ENCODE measurements around the gene PHC2.

PHC2 gene

GRCh38 chr1:33454646-33455282 lies 23.9 kb upstream of the PHC2 start:
- ChIA-PET POLR2A (interaction anchor here (1.0 kb wide), 1 partner anchor 23 kb away, joined by 3 read pairs; no protein-coding TSS in a partner anchor), CTCF (interaction anchor here (0.6 to 2.9 kb wide), 17 partner anchors 10 to 997 kb away, joined by 3 to 30 read pairs (median 6); partner anchors contain the start of genes A3GALT2 and ZSCAN20)
- H3K27ac ChIP-seq (ENCODE audit: extremely low read depth, low read depth, low read length): no peak overlapping the region
- peak; percentile 54 for TF ChIP-seq ZIC2 (tag by site-specific recombination; IDR thresholded peaks at IDR 0.05)
- TF ChIP-seq, protein P1, sequence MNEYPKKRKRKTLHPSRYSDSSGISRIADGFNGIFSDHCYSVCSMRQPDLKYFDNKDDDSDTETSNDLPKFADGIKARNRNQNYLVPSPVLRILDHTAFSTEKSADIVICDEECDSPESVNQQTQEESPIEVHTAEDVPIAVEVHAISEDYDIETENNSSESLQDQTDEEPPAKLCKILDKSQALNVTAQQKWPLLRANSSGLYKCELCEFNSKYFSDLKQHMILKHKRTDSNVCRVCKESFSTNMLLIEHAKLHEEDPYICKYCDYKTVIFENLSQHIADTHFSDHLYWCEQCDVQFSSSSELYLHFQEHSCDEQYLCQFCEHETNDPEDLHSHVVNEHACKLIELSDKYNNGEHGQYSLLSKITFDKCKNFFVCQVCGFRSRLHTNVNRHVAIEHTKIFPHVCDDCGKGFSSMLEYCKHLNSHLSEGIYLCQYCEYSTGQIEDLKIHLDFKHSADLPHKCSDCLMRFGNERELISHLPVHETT (tag by site-specific recombination; IDR thresholded peaks at IDR 0.05): no peak
- H3K9me3 ChIP-seq (ENCODE audit: control insufficient read depth, insufficient read depth, low read depth, low read length): no peaks in the 10 kb centered on the region
- H3K4me1 ChIP-seq (ENCODE audit: control insufficient read depth, insufficient read depth, low read length): no peaks in the 10 kb centered on the region
- no peak overlapping the region for H3K4me3 ChIP-seq (ENCODE audit: low read depth, low read length)
- no peaks in the 10 kb centered on the region for H3K36me3 ChIP-seq (ENCODE audit: control insufficient read depth in 2 of 2, insufficient read depth in 1 of 2, low read length in 2 of 2)

DNA sequence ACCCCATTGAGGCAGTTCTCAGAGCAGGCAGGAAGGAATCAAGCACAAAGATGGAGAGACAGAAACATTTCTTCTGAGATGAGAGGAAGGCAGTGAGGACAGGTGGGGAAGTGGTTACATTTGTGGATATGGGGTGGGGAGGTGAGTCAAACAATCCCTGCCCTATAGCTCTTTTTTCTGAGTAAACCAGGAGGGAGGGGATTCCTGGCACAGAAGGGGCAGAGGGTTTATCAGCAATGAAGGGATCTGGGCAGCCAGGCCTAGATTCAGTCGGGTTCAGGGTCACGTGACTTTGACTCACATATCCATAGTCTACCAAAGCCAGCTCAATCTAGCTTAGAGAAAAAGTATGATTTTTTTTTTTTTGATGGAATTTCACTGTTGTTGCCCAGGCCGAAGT lies 15.7 kb upstream of the PHC2 start:
- Histone ChIP-seq H3K36me3 (ENCODE audit: control insufficient read depth in 2 of 2, insufficient read depth in 1 of 2, low read length in 2 of 2) (no peaks in the 10 kb centered on the region), H3K4me3 (ENCODE audit: low read depth, low read length) (no peak overlapping the region), H3K9me3 (ENCODE audit: control insufficient read depth, insufficient read depth, low read depth, low read length) (no peaks in the 10 kb centered on the region), H3K27ac (ENCODE audit: extremely low read depth, low read depth, low read length) (no peak overlapping the region), H3K4me1 (ENCODE audit: control insufficient read depth, insufficient read depth, low read length) (no peaks in the 10 kb centered on the region)
- TF ChIP-seq ZNF223 (tag by site-specific recombination; IDR thresholded peaks at IDR 0.05) (no peak), ZBTB6 (tag by site-specific recombination; IDR thresholded peaks at IDR 0.05) (no peak), ZNF335 (tag by site-specific recombination; conservative IDR thresholded peaks at IDR 0.05) (no peak), ZNF404 (tag by site-specific recombination; IDR thresholded peaks at IDR 0.05) (no peak), ZNF112 (tag by site-specific recombination; IDR thresholded peaks at IDR 0.05) (no peak), ZSCAN4 (tag by site-specific recombination; IDR thresholded peaks at IDR 0.05) (no peak)
- POLR2A ChIA-PET: no interaction called here
- CTCF ChIA-PET: interaction anchor here (0.6 to 4.3 kb wide), 6 partner anchors 9 to 151 kb away, joined by 3 to 30 read pairs (median 4); no protein-coding TSS in a partner anchor

DNA sequence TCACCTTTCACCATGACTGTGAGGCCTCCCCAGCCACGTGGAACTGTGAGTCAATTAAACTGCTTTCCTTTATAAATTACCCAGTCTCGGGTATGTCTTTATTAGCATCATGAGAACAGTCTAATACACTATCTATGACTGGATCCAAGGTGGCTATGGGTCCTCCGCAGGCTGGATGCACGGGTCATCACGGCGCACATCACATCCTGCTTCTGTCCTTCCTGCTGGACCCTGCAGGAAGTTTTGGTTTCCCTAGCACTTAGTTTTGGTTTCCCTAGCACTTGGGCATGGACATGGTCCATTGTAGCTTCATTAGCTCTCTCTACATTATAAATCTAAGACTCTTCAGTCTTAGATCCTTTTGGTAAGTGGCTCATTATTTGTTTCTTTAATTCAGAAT lies 14.2 kb upstream of the PHC2 start:
- ChIA-PET CTCF (interaction anchor here (1.0 to 4.3 kb wide), 2 partner anchors 10 to 307 kb away, joined by 3 to 30 read pairs; no protein-coding TSS in a partner anchor), POLR2A (no interaction called here)
- H3K36me3 ChIP-seq (ENCODE audit: control insufficient read depth in 2 of 2, insufficient read depth in 1 of 2, low read length in 2 of 2): no peaks in the 10 kb centered on the region
- no peaks in the 10 kb centered on the region for H3K9me3 ChIP-seq (ENCODE audit: control insufficient read depth, insufficient read depth, low read depth, low read length)
- H3K4me3 ChIP-seq (ENCODE audit: low read depth, low read length): no peak overlapping the region
- TF ChIP-seq ZNF488 (tag by site-specific recombination; IDR thresholded peaks at IDR 0.05): no peak
- TF ChIP-seq, protein P2, sequence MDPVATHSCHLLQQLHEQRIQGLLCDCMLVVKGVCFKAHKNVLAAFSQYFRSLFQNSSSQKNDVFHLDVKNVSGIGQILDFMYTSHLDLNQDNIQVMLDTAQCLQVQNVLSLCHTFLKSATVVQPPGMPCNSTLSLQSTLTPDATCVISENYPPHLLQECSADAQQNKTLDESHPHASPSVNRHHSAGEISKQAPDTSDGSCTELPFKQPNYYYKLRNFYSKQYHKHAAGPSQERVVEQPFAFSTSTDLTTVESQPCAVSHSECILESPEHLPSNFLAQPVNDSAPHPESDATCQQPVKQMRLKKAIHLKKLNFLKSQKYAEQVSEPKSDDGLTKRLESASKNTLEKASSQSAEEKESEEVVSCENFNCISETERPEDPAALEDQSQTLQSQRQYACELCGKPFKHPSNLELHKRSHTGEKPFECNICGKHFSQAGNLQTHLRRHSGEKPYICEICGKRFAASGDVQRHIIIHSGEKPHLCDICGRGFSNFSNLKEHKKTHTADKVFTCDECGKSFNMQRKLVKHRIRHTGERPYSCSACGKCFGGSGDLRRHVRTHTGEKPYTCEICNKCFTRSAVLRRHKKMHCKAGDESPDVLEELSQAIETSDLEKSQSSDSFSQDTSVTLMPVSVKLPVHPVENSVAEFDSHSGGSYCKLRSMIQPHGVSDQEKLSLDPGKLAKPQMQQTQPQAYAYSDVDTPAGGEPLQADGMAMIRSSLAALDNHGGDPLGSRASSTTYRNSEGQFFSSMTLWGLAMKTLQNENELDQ (tag by site-specific recombination; IDR thresholded peaks at IDR 0.05; ENCODE audit: low read depth): no peak
- no peaks in the 10 kb centered on the region for H3K4me1 ChIP-seq (ENCODE audit: control insufficient read depth, insufficient read depth, low read length)
- H3K27ac ChIP-seq (ENCODE audit: extremely low read depth, low read depth, low read length): no peak overlapping the region
